Stimulated activated effector memory CD8-positive, alpha-beta T cell treated with anti-CD3 and anti-CD28 coated beads, Interleukin-12 subunit alpha, Interleukin-12 subunit beta, amount 100 ng/mL, for 72 hours (primary cell): Measurements from ENCODE around the gene CCDC78.
A peak's percentile ranks its signal among the peaks of the same experiment; 100 is the strongest.
"Not testable (repeated sequence)": the region's sequence is repeated elsewhere in the genome, so short reads cannot be mapped to it uniquely, and the experiment has no call there.

Experiments
- ATAC-seq: fragments of 150-1000 bp; cut with Tn5 transposase; 2 replicates; pipeline ENCODE4 v1.10.0; 2021
- DNase-seq, 2 donors: peaks; one replicate each; pipeline ENCODE4 v3.0.0; 2021 to 2022; ENCODE audit warnings: low spot score in 2 of 2
- H3K27ac Mint-ChIP-seq: one replicate; pipeline ENCODE4 v1.8.0; 2022; ENCODE audit warnings: mild to moderate bottlenecking, mixed read lengths
- H3K36me3 Mint-ChIP-seq: one replicate; pipeline ENCODE4 v1.8.0; 2022; ENCODE audit warnings: mild to moderate bottlenecking, mixed read lengths
- H3K4me1 Mint-ChIP-seq: one replicate; pipeline ENCODE4 v1.8.0; 2022; ENCODE audit warnings: mixed read lengths
- H3K4me3 Mint-ChIP-seq: one replicate; pipeline ENCODE4 v1.8.0; 2022; ENCODE audit warnings: mild to moderate bottlenecking, mixed read lengths
- H3K9me3 Mint-ChIP-seq: one replicate; pipeline ENCODE4 v1.8.0; 2022; ENCODE audit warnings: mixed read lengths

CCDC78 gene

DNA sequence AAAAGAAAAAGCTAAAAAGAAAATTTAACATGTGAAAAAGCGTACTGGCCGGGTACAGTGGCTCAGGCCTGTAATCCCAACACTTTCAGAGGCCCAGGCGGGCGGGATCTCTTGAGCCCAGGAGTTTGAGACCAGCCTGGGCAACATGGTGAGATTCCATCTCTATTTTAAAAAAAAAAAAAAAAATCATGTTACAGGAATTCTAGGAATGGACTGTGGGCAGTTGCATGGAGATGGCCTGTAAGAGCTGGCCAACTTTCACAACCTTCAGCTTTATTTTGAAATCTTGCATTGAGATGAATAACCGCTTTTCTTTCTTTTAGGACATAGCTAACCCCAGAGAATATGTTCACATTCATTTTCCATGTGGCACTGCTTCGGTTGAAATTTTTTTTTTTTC is 22.8 kb upstream of the CCDC78 start:
- Mint-ChIP-seq H3K36me3 (no peaks in the 10 kb centered on the region), H3K27ac (no peak overlapping the region), H3K9me3 (no peaks in the 10 kb centered on the region), H3K4me3 (no peak overlapping the region), H3K4me1 (no peaks in the 10 kb centered on the region)
- DNase-seq: no peak
- no peak for ATAC-seq

- H3K4me3 Mint-ChIP-seq: no peak overlapping the region
- no peak for ATAC-seq
- no peaks in the 10 kb centered on the region for H3K36me3 Mint-ChIP-seq
- no peak for DNase-seq
- no peak overlapping the region for H3K27ac Mint-ChIP-seq
- no peaks in the 10 kb centered on the region for H3K4me1 Mint-ChIP-seq
- no peaks in the 10 kb centered on the region for H3K9me3 Mint-ChIP-seq
Observed at GRCh38 chr16:747978-748746, 21.9 kb upstream of the CCDC78 start.

- Mint-ChIP-seq H3K4me3 (no peak overlapping the region), H3K9me3 (no peaks in the 10 kb centered on the region), H3K27ac (no peak overlapping the region), H3K4me1 (no peaks in the 10 kb centered on the region), H3K36me3 (no peaks in the 10 kb centered on the region)
- no peak for DNase-seq
- no peak for ATAC-seq
Observed at GRCh38 chr16:746637-747036, 20.4 kb upstream of the CCDC78 start.

DNA sequence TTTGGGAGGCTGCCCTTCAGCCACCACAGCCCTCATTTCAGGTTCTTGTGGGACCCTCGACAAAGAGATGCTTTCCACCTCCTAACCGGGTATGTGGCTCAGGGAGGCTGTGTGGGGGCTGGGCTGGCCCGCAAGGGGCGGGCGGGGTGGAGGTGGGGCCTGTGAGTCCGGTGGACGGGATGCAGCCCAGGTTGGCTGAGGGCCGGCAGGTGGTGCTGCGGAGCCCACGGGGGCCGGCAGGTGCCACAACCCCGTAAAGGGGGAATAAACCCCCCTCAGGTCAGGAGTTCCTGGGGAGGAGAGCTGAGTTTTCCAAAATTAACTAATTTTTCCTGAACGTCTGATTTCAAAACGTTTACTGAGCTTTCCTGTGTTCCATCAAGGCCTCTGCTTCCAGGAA is 19.5 kb upstream of the CCDC78 start:
- no peaks in the 10 kb centered on the region for H3K9me3 Mint-ChIP-seq
- no peaks in the 10 kb centered on the region for H3K4me1 Mint-ChIP-seq
- H3K27ac Mint-ChIP-seq: no peak overlapping the region
- no peak overlapping the region for H3K4me3 Mint-ChIP-seq
- peaks cover 7% of the 10 kb centered on the region for H3K36me3 Mint-ChIP-seq
- ATAC-seq (no peak), DNase-seq (no peak)

DNA sequence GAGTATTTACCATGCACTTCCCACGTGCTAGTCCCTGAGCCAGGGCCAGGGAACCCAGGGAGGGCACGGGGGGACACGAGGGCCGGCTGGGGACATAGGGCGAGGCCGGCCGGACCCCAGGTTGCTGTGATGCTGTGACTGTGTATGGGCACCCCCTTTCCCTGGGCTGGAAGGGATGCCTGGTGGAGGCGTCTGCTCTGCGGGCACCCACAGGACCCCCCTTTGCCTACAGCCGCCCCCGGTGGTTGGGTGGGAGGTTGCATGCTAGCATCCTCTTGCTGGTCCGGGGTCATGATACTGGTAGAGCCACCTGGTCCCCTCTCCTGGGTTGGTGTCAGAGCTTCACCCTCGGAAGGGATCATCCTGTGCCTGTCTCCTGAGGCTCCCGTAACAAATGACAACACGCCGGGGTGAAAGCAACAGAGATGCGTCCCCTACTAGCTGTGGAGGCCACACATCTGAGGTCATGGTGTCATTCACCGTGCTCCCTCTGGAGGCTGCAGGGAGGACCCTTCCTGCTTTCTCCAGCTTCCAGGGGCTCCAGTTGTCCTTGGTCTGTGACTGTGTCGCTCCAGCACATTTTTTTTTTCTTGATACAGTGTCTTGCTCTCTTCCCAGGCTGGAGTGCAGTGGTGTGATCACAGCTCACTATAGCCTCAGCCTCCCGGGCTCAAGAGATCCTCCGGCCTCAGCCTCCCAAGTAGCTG is 17.7 kb upstream of the CCDC78 start:
- H3K27ac Mint-ChIP-seq: no peak overlapping the region
- H3K9me3 Mint-ChIP-seq: no peaks in the 10 kb centered on the region
- DNase-seq (no peak), ATAC-seq (no peak)
- peaks cover 13% of the 10 kb centered on the region for H3K4me1 Mint-ChIP-seq
- H3K36me3 Mint-ChIP-seq: peaks cover 10% of the 10 kb centered on the region
- no peak overlapping the region for H3K4me3 Mint-ChIP-seq

- not testable (repeated sequence) for DNase-seq, H3K9me3 Mint-ChIP-seq, H3K4me3 Mint-ChIP-seq, H3K27ac Mint-ChIP-seq, ATAC-seq
- peaks cover 13% of the 10 kb centered on the region for H3K4me1 Mint-ChIP-seq
- H3K36me3 Mint-ChIP-seq: peaks cover 21% of the 10 kb centered on the region
Observed at GRCh38 chr16:742894-743293, 16.7 kb upstream of the CCDC78 start.

- DNase-seq: no peak
- Mint-ChIP-seq H3K9me3 (no peaks in the 10 kb centered on the region), H3K27ac (no peak overlapping the region), H3K4me3 (peak overlapping the region; percentile 72), H3K4me1 (peaks cover 13% of the 10 kb centered on the region), H3K36me3 (peaks cover 28% of the 10 kb centered on the region)
- no peak for ATAC-seq
Observed at GRCh38 chr16:741986-742629, 15.9 kb upstream of the CCDC78 start.

- H3K36me3 Mint-ChIP-seq: peaks cover 40% of the 10 kb centered on the region
- H3K4me3 Mint-ChIP-seq: peak within 1 kb of the TSS; percentile 72
- H3K4me1 Mint-ChIP-seq: peaks cover 20% of the 10 kb centered on the region
- peak; percentile 98 to 100 for DNase-seq
- H3K27ac Mint-ChIP-seq: peak within 1 kb of the TSS; percentile 17
- peak; percentile 80 for ATAC-seq
- H3K9me3 Mint-ChIP-seq: no peaks in the 10 kb centered on the region
Observed at GRCh38 chr16:740764-741505, 14.7 kb upstream of the CCDC78 start, which contains the start of gene CIAO3. Gene CIAO3 (minus strand): TSS chr16:740997. CDS start chr16:740985, 12 bp downstream.

DNA sequence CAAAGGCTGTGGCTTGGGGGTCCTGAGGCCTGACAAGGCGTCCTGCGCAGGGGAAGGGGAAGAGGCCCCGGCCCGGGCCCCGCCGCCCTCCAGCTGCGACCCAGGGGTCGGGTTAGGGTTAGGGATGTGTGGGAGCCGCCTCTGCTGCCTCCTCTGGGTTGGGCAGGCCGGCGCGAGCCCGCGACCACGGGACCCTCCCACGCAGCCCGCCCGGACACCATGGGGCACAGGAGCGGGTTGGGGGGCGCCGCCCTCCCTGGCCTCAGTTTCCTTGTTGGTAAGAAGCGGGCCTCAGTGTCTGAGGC is 14.2 kb upstream of the CCDC78 start:
- H3K27ac Mint-ChIP-seq: peak overlapping the region; percentile 17
- ATAC-seq (no peak), DNase-seq (peak in 1 of 2 donors; percentile 58)
- H3K4me3 Mint-ChIP-seq: peak overlapping the region; percentile 72
- no peaks in the 10 kb centered on the region for H3K9me3 Mint-ChIP-seq
- H3K36me3 Mint-ChIP-seq: peaks cover 45% of the 10 kb centered on the region
- H3K4me1 Mint-ChIP-seq: peaks cover 25% of the 10 kb centered on the region

DNA sequence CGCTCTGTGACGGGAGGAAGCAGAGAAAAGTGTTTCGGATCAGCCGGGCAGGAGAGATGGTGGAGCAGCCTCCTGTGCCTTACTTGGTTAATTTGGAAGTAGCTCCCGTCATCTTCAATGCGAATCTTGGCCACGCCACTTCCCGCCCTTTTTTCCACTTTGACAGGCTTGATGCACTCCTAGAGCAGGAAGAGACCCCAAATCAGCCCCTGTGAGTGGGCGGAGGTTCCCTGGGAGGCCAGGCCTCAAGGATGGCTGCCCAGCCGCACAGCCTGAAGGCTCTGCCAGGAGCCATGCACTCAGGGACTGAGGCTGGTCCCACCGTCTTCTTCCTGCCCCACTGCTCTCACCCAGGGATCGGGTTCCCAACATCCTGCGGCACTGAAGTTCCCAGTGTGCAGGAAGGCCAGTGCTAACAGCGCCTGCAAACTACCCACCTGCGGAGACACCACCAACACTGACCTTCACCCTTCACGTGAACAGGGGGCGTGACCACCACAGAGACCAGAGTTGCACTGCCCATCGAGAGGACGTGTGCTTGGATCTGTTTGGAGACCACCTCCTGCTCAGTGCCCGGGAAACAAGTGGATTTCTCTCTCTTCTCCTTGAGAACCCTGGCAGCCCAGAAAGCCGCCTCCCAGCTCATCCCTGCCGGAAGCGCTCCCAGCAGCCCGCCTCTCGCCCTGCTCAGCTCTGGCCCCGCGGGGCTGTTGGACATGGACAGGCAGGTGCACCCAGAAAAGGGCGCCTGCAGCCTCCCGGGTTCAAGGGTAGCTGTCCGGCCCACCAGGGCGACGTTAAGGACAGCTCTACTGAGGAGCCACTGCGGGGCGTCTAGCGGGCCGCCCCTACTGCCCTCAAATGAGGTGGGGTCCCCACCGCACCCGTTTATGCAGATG is 13.6 kb upstream of the CCDC78 start:
- Mint-ChIP-seq H3K27ac (peak overlapping the region; percentile 17), H3K9me3 (no peaks in the 10 kb centered on the region), H3K4me3 (peak overlapping the region; percentile 72), H3K36me3 (peaks cover 51% of the 10 kb centered on the region), H3K4me1 (peaks cover 30% of the 10 kb centered on the region)
- no peak for DNase-seq
- ATAC-seq: no peak

DNA sequence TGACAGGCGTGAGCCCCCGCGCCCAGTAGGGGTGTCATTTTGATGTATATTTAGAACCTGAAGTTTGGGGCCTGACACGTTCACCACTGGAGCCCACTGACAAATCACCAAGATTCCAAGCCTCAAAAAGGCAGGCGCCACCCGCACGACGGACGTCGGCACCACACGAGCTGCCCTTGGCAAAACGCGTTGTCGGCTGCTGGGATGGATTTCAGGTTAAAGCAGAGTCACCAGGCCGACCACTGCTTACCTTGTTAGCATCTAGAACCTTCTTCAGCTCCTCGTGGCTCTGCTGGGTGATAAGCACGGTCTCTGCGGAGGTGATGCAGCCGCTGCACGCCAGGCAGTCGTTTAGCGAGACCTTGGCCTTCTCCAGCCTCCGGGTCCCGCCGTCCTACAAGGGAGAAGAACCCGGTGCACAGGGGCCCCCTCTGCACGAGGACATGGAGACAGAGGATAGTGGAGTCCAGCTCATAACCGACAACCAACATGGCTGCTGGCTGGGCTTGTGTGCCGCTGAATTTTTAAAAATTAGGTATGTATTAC is 10.8 kb upstream of the CCDC78 start:
- Mint-ChIP-seq H3K27ac (no peak overlapping the region), H3K4me1 (peaks cover 30% of the 10 kb centered on the region), H3K9me3 (no peaks in the 10 kb centered on the region), H3K36me3 (peaks cover 66% of the 10 kb centered on the region), H3K4me3 (peak overlapping the region; percentile 60)
- ATAC-seq (no peak), DNase-seq (no peak)

DNA sequence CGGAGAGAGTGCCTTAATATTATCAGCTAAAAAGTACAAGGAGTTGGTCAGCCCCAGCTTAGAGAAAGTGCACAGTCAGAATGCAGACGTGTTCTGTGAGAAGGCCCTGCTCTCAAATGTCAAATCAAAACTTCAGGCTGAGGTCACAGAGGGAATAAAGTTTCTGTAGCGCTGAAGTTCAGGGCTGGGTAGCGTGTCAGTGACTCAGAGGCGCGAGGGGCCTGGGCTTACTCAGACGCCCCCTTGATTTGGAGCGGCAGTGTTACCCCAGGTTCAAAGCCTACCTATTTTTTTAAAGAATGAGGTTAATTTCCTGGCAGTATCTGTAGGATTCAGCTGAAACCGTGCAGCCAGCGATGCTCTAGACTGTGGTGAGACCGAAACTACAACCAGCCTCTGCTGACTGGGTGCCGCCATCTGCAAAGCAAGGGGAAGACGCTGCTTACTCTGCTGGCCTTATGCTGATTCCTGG is 9.8 kb upstream of the CCDC78 start:
- DNase-seq: peak in 1 of 2 donors; percentile 86
- H3K4me3 Mint-ChIP-seq: peak overlapping the region; percentile 60

GRCh38 chr16:734981-735881 is 9.0 kb upstream of the CCDC78 start:
- Mint-ChIP-seq H3K4me1 (peaks cover 30% of the 10 kb centered on the region), H3K4me3 (peak overlapping the region; percentile 60), H3K36me3 (peaks cover 65% of the 10 kb centered on the region), H3K27ac (peak overlapping the region; percentile 65), H3K9me3 (no peaks in the 10 kb centered on the region)
- no peak for DNase-seq
- no peak for ATAC-seq

More for the DNA sequence above, 9.8 kb upstream of the CCDC78 start:
- peak; percentile 87 for ATAC-seq
- no peaks in the 10 kb centered on the region for H3K9me3 Mint-ChIP-seq
- H3K27ac Mint-ChIP-seq: peak overlapping the region; percentile 65
- H3K4me1 Mint-ChIP-seq: peaks cover 30% of the 10 kb centered on the region
- peaks cover 66% of the 10 kb centered on the region for H3K36me3 Mint-ChIP-seq
